Measurements from ENCODE around the gene FRYL.

GRCh38 chr4:48772556-48772955, 7.5 kb downstream of the FRYL start:
- TF ChIP-seq POLR2A (IDR thresholded peaks at IDR 0.05; ENCODE audit: low read depth, low read length) (no peak), POLR2AphosphoS5 (IDR thresholded peaks at IDR 0.05; ENCODE audit: low read depth, low read length) (no peak), TAF1 (IDR thresholded peaks at IDR 0.05; ENCODE audit: borderline replicate concordance, low read depth, low read length) (no peak)
